SK-N-SH treated with all-trans-retinoic acid at 6 μM for 48 hours (cell line): ENCODE data around the gene MRPL1.

Experiments used
- ATAC-seq: fragments of 200-7000 bp; cut with Tn5 transposase; 3 replicates; pipeline ENCODE4 v1.9.1; 2020; ENCODE audit warnings: mild to moderate bottlenecking, moderate library complexity
- ARNTL ChIP-seq: fragments of 450-650 bp; formaldehyde crosslinking; IDR thresholded peaks from 2 replicates; pipeline ENCODE4 v1.5.0; 2020; ENCODE audit warnings: low read depth, mild to moderate bottlenecking, moderate library complexity, borderline replicate concordance
- ESRRG ChIP-seq: fragments of 250-450 bp; sonication (Bioruptor Pico); IDR thresholded peaks from 2 replicates; pipeline ENCODE4 v1.6.1; 2021; ENCODE audit warnings: mild to moderate bottlenecking
- GLIS3 ChIP-seq: fragments of 250-450 bp; sonication (Bioruptor Pico); IDR thresholded peaks from 2 replicates; pipeline ENCODE4 v1.5.0; 2020; ENCODE audit warnings: mild to moderate bottlenecking, moderate library complexity
- ISL1 ChIP-seq: fragments of 250-450 bp; sonication (Bioruptor Pico); IDR thresholded peaks from 2 replicates; pipeline ENCODE4 v2.1.2; 2022; ENCODE audit warnings: mild to moderate bottlenecking, moderate library complexity
- OSR1 ChIP-seq: fragments of 250-450 bp; sonication (Bioruptor Pico); IDR thresholded peaks from 2 replicates; pipeline ENCODE4 v1.8.0; 2022; ENCODE audit warnings: moderate library complexity, mild to moderate bottlenecking, inconsistent platforms
- PPARA ChIP-seq: fragments of 250-450 bp; sonication (Bioruptor Pico); IDR thresholded peaks from 2 replicates; pipeline ENCODE4 v1.5.0; 2020; ENCODE audit warnings: mild to moderate bottlenecking, borderline replicate concordance
- RARB ChIP-seq: fragments of 250-450 bp; sonication (Bioruptor Pico); IDR thresholded peaks from 2 replicates; pipeline ENCODE4 v1.8.0; 2021; ENCODE audit warnings: mild to moderate bottlenecking, moderate library complexity
- SNAI2 ChIP-seq: fragments of 250-450 bp; sonication (Bioruptor Pico); IDR thresholded peaks from 2 replicates; pipeline ENCODE4 v1.5.0; 2020; ENCODE audit warnings: mild to moderate bottlenecking, moderate library complexity
- TCF4 ChIP-seq: fragments of 250-450 bp; sonication (Bioruptor Pico); IDR thresholded peaks from 2 replicates; pipeline ENCODE4 v1.8.0; 2021; ENCODE audit warnings: mild to moderate bottlenecking, moderate library complexity, borderline replicate concordance
- TOX ChIP-seq: fragments of 250-450 bp; sonication (Bioruptor Pico); IDR thresholded peaks from 2 replicates; pipeline ENCODE4 v1.8.0; 2021; ENCODE audit warnings: mild to moderate bottlenecking, moderate library complexity, borderline replicate concordance
- TSHZ2 ChIP-seq: fragments of 250-450 bp; sonication (Bioruptor Pico); IDR thresholded peaks from 2 replicates; pipeline ENCODE4 v1.5.0; 2020; ENCODE audit warnings: mild to moderate bottlenecking, moderate library complexity
- ZC3H10 ChIP-seq: fragments of 250-450 bp; sonication (Bioruptor Pico); IDR thresholded peaks from 2 replicates; pipeline ENCODE4 v1.5.1; 2021; ENCODE audit warnings: mild to moderate bottlenecking, moderate library complexity
- ZFP3 ChIP-seq: fragments of 250-450 bp; sonication (Bioruptor Pico); IDR thresholded peaks from 2 replicates; pipeline ENCODE4 v1.5.0; 2020; ENCODE audit warnings: mild to moderate bottlenecking, moderate library complexity
- ZFP30 ChIP-seq: fragments of 450-650 bp; formaldehyde crosslinking; IDR thresholded peaks from 2 replicates; pipeline ENCODE4 v1.5.0; 2022; ENCODE audit warnings: mild to moderate bottlenecking, moderate library complexity
- ZNF565 ChIP-seq: fragments of 450-650 bp; formaldehyde crosslinking; conservative IDR thresholded peaks from 2 replicates; pipeline ENCODE4 v1.5.0; 2020; ENCODE audit warnings: low read depth, mild to moderate bottlenecking, moderate library complexity
- ZNF70 ChIP-seq: fragments of 450-650 bp; formaldehyde crosslinking; IDR thresholded peaks from 2 replicates; pipeline ENCODE4 v1.5.0; 2020; ENCODE audit warnings: mild to moderate bottlenecking, moderate library complexity
- ZNF8 ChIP-seq: fragments of 450-650 bp; formaldehyde crosslinking; IDR thresholded peaks from 2 replicates; pipeline ENCODE4 v1.5.0; 2020; ENCODE audit warnings: mild to moderate bottlenecking, moderate library complexity
- TF ChIP-seq, protein P1 (sequence below): fragments of 250-450 bp; sonication (Bioruptor Pico); IDR thresholded peaks from 2 replicates; pipeline ENCODE4 v1.8.0; 2021; ENCODE audit warnings: low read depth, mild to moderate bottlenecking, moderate library complexity, borderline replicate concordance
- TF ChIP-seq, protein P2 (sequence below): fragments of 250-450 bp; sonication (Bioruptor Pico); IDR thresholded peaks from 2 replicates; pipeline ENCODE4 v1.5.1; 2020; ENCODE audit warnings: low read depth, mild to moderate bottlenecking, moderate library complexity
- TF ChIP-seq, protein P3 (sequence below): fragments of 250-450 bp; sonication (Bioruptor Pico); IDR thresholded peaks from 2 replicates; pipeline ENCODE4 v1.8.0; 2020; ENCODE audit warnings: mild to moderate bottlenecking, moderate library complexity, borderline replicate concordance

Gene MRPL1

DNA sequence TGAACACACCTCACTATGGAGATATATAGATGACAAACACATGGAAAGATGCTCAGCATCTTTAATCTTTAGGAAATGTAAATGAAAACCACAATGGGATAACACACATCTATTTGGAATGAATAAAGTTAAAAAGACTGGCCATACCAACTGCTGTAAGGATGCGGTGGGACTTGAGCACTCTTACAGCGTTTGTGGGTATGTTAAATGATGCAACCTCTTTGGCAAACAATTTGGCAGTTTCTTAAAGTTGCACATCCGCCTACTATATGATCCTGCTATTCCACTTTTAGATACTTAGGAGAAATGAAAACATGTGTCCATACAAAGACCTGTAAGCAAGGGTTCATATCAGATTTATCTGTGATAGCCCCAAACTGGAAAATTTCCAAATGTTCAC lies 50.7 kb downstream of the MRPL1 start:
- TF ChIP-seq ZFP3 (CRISPR knock-in tag) (no peak), OSR1 (no peak), ZNF70 (CRISPR knock-in tag) (no peak), PPARA (CRISPR knock-in tag) (no peak), ZNF8 (CRISPR knock-in tag) (no peak), ZFP30 (CRISPR knock-in tag) (no peak), ZNF565 (CRISPR knock-in tag) (no peak), GLIS3 (CRISPR knock-in tag) (no peak), ZC3H10 (no peak), TSHZ2 (CRISPR knock-in tag) (no peak), ISL1 (no peak)
- TF ChIP-seq, protein P1, sequence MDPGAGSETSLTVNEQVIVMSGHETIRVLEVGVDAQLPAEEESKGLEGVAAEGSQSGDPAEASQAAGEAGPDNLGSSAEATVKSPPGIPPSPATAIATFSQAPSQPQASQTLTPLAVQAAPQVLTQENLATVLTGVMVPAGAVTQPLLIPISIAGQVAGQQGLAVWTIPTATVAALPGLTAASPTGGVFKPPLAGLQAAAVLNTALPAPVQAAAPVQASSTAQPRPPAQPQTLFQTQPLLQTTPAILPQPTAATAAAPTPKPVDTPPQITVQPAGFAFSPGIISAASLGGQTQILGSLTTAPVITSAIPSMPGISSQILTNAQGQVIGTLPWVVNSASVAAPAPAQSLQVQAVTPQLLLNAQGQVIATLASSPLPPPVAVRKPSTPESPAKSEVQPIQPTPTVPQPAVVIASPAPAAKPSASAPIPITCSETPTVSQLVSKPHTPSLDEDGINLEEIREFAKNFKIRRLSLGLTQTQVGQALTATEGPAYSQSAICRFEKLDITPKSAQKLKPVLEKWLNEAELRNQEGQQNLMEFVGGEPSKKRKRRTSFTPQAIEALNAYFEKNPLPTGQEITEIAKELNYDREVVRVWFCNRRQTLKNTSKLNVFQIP (CRISPR knock-in tag) = no peak
- TF ChIP-seq, protein P2, sequence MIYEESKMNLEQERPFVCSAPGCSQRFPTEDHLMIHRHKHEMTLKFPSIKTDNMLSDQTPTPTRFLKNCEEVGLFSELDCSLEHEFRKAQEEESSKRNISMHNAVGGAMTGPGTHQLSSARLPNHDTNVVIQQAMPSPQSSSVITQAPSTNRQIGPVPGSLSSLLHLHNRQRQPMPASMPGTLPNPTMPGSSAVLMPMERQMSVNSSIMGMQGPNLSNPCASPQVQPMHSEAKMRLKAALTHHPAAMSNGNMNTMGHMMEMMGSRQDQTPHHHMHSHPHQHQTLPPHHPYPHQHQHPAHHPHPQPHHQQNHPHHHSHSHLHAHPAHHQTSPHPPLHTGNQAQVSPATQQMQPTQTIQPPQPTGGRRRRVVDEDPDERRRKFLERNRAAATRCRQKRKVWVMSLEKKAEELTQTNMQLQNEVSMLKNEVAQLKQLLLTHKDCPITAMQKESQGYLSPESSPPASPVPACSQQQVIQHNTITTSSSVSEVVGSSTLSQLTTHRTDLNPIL (CRISPR knock-in tag) = no peak
- no peak for ATAC-seq

- TF ChIP-seq TSHZ2 (CRISPR knock-in tag) (no peak), RARB (no peak), ARNTL (CRISPR knock-in tag) (no peak), ZFP30 (CRISPR knock-in tag) (no peak), GLIS3 (CRISPR knock-in tag) (no peak), ZNF70 (CRISPR knock-in tag) (no peak), ZNF565 (CRISPR knock-in tag) (no peak), TOX (CRISPR knock-in tag) (no peak), ISL1 (no peak), SNAI2 (no peak), ZC3H10 (no peak), OSR1 (no peak), TCF4 (CRISPR knock-in tag) (no peak), ZNF8 (CRISPR knock-in tag) (no peak)
- TF ChIP-seq, protein P2 (CRISPR knock-in tag) = no peak
- no peak for ATAC-seq
Measured at GRCh38 chr4:77917075-77917474, 54.4 kb downstream of the MRPL1 start.

GRCh38 chr4:77917601-77918000 lies 55.0 kb downstream of the MRPL1 start:
- no peak for ATAC-seq
- TF ChIP-seq ZFP30 (CRISPR knock-in tag) (no peak), TSHZ2 (CRISPR knock-in tag) (no peak), ESRRG (CRISPR knock-in tag) (no peak), SNAI2 (no peak), ISL1 (no peak), GLIS3 (CRISPR knock-in tag) (no peak), ZNF8 (CRISPR knock-in tag) (no peak), RARB (no peak), ZFP3 (CRISPR knock-in tag) (no peak), TCF4 (CRISPR knock-in tag) (no peak)
- TF ChIP-seq, protein P3, sequence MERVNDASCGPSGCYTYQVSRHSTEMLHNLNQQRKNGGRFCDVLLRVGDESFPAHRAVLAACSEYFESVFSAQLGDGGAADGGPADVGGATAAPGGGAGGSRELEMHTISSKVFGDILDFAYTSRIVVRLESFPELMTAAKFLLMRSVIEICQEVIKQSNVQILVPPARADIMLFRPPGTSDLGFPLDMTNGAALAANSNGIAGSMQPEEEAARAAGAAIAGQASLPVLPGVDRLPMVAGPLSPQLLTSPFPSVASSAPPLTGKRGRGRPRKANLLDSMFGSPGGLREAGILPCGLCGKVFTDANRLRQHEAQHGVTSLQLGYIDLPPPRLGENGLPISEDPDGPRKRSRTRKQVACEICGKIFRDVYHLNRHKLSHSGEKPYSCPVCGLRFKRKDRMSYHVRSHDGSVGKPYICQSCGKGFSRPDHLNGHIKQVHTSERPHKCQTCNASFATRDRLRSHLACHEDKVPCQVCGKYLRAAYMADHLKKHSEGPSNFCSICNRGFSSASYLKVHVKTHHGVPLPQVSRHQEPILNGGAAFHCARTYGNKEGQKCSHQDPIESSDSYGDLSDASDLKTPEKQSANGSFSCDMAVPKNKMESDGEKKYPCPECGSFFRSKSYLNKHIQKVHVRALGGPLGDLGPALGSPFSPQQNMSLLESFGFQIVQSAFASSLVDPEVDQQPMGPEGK (CRISPR knock-in tag) = no peak
- TF ChIP-seq, protein P1 (CRISPR knock-in tag) = no peak
